Measurements from ENCODE around the gene EHD4. TPM values are rescaled to one million over a fixed set of nuclear protein-coding genes. Genes with fewer than 3 reads are reported as not detected.

The EHD4 gene
- total RNA-seq, 1 experiment from 2014 or later = 22.0 TPM

DNA sequence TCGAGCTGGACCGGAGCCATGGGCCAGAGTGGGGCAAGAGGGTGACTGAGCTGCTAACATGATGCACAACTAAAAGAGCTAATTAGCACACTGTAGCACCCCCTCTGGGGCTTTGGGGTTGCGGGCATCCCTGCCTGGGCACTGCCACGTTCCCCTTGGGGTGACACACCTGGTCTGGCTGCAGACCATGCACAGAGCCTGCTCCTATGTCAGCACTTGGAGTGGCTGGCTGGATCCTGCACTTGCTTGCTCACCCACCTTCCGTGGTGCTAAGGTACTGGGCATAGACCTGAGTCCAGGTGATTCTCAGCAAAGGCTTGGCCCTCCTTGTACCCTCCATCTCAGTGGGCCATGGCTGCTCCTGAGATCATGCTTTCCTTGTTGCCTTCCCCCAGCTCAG lies 65.7 kb downstream of the EHD4 start:
- H3K27me3 ChIP-seq (ENCODE audit: control insufficient read depth, insufficient read depth, low read length) = no peaks in the 10 kb centered on the region
- DNase-seq = no peak
- H3K4me3 ChIP-seq (ENCODE audit: insufficient read depth, low read depth, low read length) = no peak overlapping the region
- peaks cover 22% of the 10 kb centered on the region for H3K36me3 ChIP-seq (replicated peaks; ENCODE audit: control insufficient read depth, insufficient read depth, low read length)

DNA sequence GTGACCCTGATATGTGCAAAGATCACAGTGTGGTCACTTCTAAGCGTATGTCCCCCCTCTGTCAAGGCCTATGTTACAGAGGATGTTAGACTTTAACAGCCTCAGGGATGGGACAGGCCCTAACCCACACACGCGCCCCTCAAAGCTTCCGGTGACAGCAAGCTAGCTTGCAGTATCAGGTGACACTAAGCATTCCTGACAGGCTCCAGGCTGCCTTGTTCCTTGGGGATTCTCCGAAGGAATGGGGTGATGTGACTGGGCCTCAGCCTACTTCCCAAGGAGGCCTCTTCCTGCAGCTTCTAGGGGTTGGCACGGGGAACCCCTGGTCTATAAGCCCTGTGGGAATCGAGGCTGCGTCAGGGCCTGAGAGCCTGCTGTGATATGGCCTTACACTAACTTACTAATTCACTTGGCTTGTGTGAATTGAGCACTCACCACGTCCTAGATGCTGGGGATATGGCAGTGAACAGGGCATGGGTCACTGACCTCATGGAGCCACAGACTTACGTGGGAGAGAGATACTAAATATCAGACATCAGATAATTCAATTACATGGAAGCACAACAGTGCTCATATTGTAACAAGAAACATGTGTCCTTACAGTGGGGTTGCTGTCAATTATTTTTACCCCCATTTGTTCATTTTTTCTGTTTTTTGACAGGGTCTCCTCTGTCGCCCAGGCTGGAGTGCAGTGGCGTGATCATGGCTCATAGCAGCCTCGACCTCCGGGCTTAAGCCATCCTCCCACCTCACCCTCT lies 67.1 kb downstream of the EHD4 start:
- Histone ChIP-seq H3K36me3 (replicated peaks; ENCODE audit: control insufficient read depth, insufficient read depth, low read length) (peaks cover 22% of the 10 kb centered on the region), H3K4me3 (ENCODE audit: insufficient read depth, low read depth, low read length) (no peak overlapping the region), H3K27me3 (ENCODE audit: control insufficient read depth, insufficient read depth, low read length) (no peaks in the 10 kb centered on the region)
- DNase-seq = peak; percentile 62

DNA sequence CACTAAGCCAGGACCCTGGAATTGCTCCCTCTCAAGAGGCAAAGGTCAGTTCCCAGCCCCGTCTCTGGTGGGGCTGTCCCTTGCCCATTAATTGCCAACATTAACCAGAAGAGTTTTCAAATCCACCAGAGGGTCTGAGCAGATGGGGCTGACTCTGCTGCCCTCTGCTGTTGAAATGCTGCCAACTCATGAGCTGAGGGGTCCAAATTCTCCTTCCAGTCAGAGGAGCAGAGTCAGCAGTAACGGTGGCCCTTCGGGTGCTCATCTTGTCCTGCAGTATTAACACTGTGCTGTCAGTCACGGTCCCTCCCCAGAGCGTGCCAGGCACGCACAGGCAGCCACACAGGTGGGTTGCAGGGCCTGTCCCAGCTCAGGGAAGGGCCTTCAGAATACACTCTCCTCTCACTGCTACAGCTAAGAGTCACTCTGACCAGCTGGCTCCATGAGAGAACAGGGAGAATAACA lies 67.8 kb downstream of the EHD4 start:
- peaks cover 21% of the 10 kb centered on the region for H3K36me3 ChIP-seq (replicated peaks; ENCODE audit: control insufficient read depth, insufficient read depth, low read length)
- no peaks in the 10 kb centered on the region for H3K27me3 ChIP-seq (ENCODE audit: control insufficient read depth, insufficient read depth, low read length)
- peak; percentile 95 for DNase-seq
- H3K4me3 ChIP-seq (ENCODE audit: insufficient read depth, low read depth, low read length) = no peak overlapping the region

DNA sequence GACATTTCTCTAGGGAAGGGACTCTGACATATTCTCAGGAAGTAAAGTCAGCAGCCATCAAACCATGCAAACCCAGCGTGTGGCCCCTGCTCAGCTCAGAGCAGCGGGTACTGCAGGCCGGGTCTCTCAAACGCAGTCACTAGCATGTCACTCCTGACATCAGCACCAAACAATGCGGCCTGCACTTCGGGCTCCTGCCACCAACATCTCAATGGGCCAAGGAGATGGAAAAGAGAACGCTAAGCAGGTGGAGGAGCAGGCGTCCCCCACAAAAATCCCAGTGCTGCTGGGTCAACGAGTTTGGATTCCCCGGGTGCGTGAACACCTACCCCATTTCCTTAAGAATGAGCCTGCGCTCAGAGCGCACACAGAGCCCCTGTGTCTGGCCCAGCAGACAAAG lies 68.6 kb downstream of the EHD4 start:
- Histone ChIP-seq H3K36me3 (replicated peaks; ENCODE audit: control insufficient read depth, insufficient read depth, low read length) (peaks cover 13% of the 10 kb centered on the region), H3K27me3 (ENCODE audit: control insufficient read depth, insufficient read depth, low read length) (no peaks in the 10 kb centered on the region), H3K4me3 (ENCODE audit: insufficient read depth, low read depth, low read length) (no peak overlapping the region)

DNA sequence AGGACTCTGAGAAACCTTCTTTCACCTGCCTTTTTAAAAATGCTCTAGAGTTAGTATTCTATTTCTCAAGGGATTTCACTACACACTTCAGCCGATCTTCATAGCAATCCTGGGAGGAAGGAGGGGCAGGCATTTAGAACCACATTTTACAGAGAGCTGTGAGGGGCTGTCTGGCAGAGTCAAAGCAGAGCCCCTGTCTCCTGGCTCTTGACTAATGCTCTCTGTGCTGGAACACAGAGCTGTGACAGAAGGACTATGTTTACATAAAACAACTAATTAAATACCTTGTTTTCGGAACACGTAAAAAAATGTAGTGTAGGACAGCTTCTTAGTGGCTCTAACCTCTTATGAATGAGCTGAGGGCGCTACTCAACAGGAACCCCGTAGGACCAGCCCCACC lies 70.9 kb downstream of the EHD4 start:
- no peak for DNase-seq
- Histone ChIP-seq H3K27me3 (ENCODE audit: control insufficient read depth, insufficient read depth, low read length) (no peaks in the 10 kb centered on the region), H3K36me3 (replicated peaks; ENCODE audit: control insufficient read depth, insufficient read depth, low read length) (peaks cover 1% of the 10 kb centered on the region; the same call in 1 of the 2 replicates), H3K4me3 (ENCODE audit: insufficient read depth, low read depth, low read length) (no peak overlapping the region)

More for the DNA sequence above, 68.6 kb downstream of the EHD4 start:
- no peak for DNase-seq

DNA sequence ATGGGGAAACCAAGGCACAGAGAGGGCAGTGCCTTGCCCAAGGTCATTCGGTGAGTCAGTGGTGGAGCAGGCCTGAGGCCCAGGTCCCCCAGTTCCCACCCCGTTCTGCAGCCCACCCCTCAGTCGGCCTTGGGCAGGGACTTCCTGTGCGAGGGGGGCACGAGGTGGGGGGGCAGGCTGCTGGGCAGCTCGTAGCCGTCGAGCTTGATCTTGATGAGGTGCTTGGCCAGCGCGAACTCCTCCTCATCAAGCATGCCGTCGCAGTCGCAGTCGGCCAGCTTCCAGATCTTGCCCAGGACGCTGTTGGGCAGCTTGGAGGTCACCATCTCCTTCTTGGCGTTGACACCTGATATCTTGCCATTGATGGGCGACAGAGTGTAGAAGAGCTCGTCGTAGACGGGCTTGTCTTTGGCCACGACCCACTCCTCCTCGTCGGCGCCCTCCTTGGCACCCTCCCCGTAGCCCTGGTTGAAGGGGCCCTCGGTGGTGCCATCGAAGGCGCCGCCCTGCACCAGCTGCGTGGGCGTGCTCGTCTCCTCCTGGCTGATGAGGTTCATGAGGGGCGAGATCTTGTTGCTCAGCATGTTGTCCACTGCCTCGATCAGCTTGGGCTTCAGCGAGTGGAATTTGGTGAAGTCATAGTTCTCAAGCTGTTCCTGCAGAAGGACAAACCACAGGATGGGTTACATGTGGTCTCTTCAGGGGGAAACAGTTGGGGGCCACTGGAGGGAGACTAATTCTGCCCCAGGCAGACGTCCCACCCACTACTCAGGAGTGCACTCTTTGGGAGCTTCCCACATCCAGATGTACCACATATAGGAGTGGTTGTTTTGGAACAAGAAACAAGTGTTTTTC lies 71.6 kb downstream of the EHD4 start:
- no peak for DNase-seq
- Histone ChIP-seq H3K4me3 (ENCODE audit: insufficient read depth, low read depth, low read length) (no peak overlapping the region), H3K27me3 (ENCODE audit: control insufficient read depth, insufficient read depth, low read length) (no peaks in the 10 kb centered on the region), H3K36me3 (replicated peaks; ENCODE audit: control insufficient read depth, insufficient read depth, low read length) (peaks cover 1% of the 10 kb centered on the region; the same call in 1 of the 2 replicates)

GRCh38 chr15:41899854-41900442 lies 72.4 kb downstream of the EHD4 start:
- H3K27me3 ChIP-seq (ENCODE audit: control insufficient read depth, insufficient read depth, low read length) = no peaks in the 10 kb centered on the region
- DNase-seq = peak; percentile 54
- H3K36me3 ChIP-seq (replicated peaks; ENCODE audit: control insufficient read depth, insufficient read depth, low read length) = peaks cover 1% of the 10 kb centered on the region; the same call in 1 of the 2 replicates
- H3K4me3 ChIP-seq (ENCODE audit: insufficient read depth, low read depth, low read length) = no peak overlapping the region

GRCh38 chr15:41897363-41897799 lies 75.0 kb downstream of the EHD4 start:
- Histone ChIP-seq H3K27me3 (ENCODE audit: control insufficient read depth, insufficient read depth, low read length) (no peaks in the 10 kb centered on the region), H3K4me3 (ENCODE audit: insufficient read depth, low read depth, low read length) (no peak overlapping the region), H3K36me3 (replicated peaks; ENCODE audit: control insufficient read depth, insufficient read depth, low read length) (peaks cover 1% of the 10 kb centered on the region; the same call in 1 of the 2 replicates)
- DNase-seq = peak; percentile 60

- Histone ChIP-seq H3K36me3 (replicated peaks; ENCODE audit: control insufficient read depth, insufficient read depth, low read length) (peaks cover 1% of the 10 kb centered on the region; the same call in 1 of the 2 replicates), H3K27me3 (ENCODE audit: control insufficient read depth, insufficient read depth, low read length) (no peaks in the 10 kb centered on the region), H3K4me3 (ENCODE audit: insufficient read depth, low read depth, low read length) (no peak overlapping the region)
- DNase-seq = peak; percentile 51
Measured at GRCh38 chr15:41896566-41896965, 75.8 kb downstream of the EHD4 start.

GRCh38 chr15:41895957-41896356 lies 76.4 kb downstream of the EHD4 start:
- no peak for DNase-seq
- H3K4me3 ChIP-seq (ENCODE audit: insufficient read depth, low read depth, low read length) = no peak overlapping the region
- H3K36me3 ChIP-seq (replicated peaks; ENCODE audit: control insufficient read depth, insufficient read depth, low read length) = peaks cover 1% of the 10 kb centered on the region; the same call in 1 of the 2 replicates
- no peaks in the 10 kb centered on the region for H3K27me3 ChIP-seq (ENCODE audit: control insufficient read depth, insufficient read depth, low read length)

GRCh38 chr15:41895491-41895890 lies 76.9 kb downstream of the EHD4 start:
- no peak for DNase-seq
- Histone ChIP-seq H3K36me3 (replicated peaks; ENCODE audit: control insufficient read depth, insufficient read depth, low read length) (peaks cover 1% of the 10 kb centered on the region; the same call in 1 of the 2 replicates), H3K27me3 (ENCODE audit: control insufficient read depth, insufficient read depth, low read length) (no peaks in the 10 kb centered on the region), H3K4me3 (ENCODE audit: insufficient read depth, low read depth, low read length) (no peak overlapping the region)

DNA sequence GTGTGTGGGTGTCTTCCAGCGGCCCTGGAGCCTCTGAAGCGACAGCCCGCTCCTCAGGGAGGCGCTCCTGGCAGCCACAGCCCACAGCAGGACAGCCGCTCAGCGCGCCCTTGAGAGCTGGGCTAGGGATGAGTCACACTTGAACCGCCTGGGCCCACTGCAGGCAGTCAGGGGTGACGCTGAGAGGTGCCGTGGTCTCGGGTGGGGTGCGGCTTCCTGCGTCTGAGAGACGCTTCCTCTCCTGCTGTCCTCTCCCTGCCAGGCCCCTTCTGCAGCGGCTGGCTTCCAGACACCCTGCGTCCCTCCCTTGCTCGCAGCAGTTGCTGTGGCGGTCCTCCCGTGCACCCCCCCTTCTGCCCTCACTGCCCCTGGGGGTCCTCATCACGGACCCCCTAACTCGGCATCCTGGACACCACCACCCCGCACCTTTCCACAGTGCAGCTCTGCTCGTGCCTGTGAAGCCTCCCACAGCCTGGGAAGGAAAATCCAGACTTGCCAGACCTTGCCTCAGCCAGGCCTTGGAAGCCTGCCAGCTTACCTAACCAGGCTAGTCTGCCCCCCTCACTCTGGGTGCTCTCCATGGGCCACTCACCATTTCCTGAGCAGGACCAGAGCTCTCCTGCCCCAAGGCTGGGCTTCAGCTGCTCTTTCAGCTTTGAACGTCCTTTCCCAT lies 77.4 kb downstream of the EHD4 start:
- Histone ChIP-seq H3K36me3 (replicated peaks; ENCODE audit: control insufficient read depth, insufficient read depth, low read length) (peaks cover 1% of the 10 kb centered on the region; the same call in 1 of the 2 replicates), H3K4me3 (ENCODE audit: insufficient read depth, low read depth, low read length) (no peak overlapping the region), H3K27me3 (ENCODE audit: control insufficient read depth, insufficient read depth, low read length) (no peaks in the 10 kb centered on the region)
- DNase-seq = peak; percentile 80

GRCh38 chr15:41894251-41894790 lies 78.0 kb downstream of the EHD4 start:
- no peak overlapping the region for H3K4me3 ChIP-seq (ENCODE audit: insufficient read depth, low read depth, low read length)
- H3K36me3 ChIP-seq (replicated peaks; ENCODE audit: control insufficient read depth, insufficient read depth, low read length) = no peaks in the 10 kb centered on the region; the same call in 1 of the 2 replicates
- no peaks in the 10 kb centered on the region for H3K27me3 ChIP-seq (ENCODE audit: control insufficient read depth, insufficient read depth, low read length)
- no peak for DNase-seq

Data from H7 (cell line).